SK-N-MC (cell line): ENCODE data around the gene STAG3.
"Not testable (repeated sequence)": the region's sequence is repeated elsewhere in the genome, so short reads cannot be mapped to it uniquely, and the experiment has no call there.

Source experiments
- DNase-seq: peaks from one replicate; pipeline ENCODE4 v3.0.0-alpha.2; 2011; ENCODE audit warnings: low read depth, low spot score
- H3K27ac ChIP-seq: fragments of 200-600 bp; sonication (generic); 2 replicates; pipeline ENCODE4 v1.5.1; 2016; ENCODE audit warnings: mixed run types
- H3K36me3 ChIP-seq: fragments of 200-600 bp; sonication (generic); 2 replicates; pipeline ENCODE4 v1.6.1; 2017; ENCODE audit warnings: antibody characterized with exemption, low read length, mixed read lengths; ENCODE audit not compliant: insufficient read depth
- H3K4me3 ChIP-seq: fragments of 200-600 bp; sonication (generic); 2 replicates; pipeline ENCODE4 v1.5.1; 2016
- H3K9ac ChIP-seq: fragments of 200-600 bp; sonication (generic); 2 replicates; pipeline ENCODE4 v1.8.0; 2017; ENCODE audit warnings: mixed run types, mixed read lengths; ENCODE audit not compliant: insufficient read length
- H3K9me3 ChIP-seq: fragments of 200-600 bp; sonication (generic); 2 replicates; pipeline ENCODE4 v1.6.1; 2017; ENCODE audit warnings: low read depth, mild to moderate bottlenecking, antibody characterized with exemption, low read length, moderate library complexity, mixed read lengths
- EZH2 ChIP-seq: fragments of 200-600 bp; sonication (generic); IDR thresholded peaks from one replicate; pipeline ENCODE4 v1.6.1; 2017; ENCODE audit warnings: antibody characterized with exemption
- FOXP2 ChIP-seq: optimal IDR thresholded peaks from 2 replicates; pipeline ENCODE3; 2011; ENCODE audit warnings: mild to moderate bottlenecking, moderate library complexity; ENCODE audit not compliant: insufficient read depth; ENCODE audit errors: extremely low read length, control extremely low read depth
- POLR2AphosphoS5 ChIP-seq: IDR thresholded peaks from 2 replicates; pipeline ENCODE4 v1.6.1; 2012; ENCODE audit warnings: mild to moderate bottlenecking, low read depth, low read length, borderline replicate concordance

STAG3 gene

DNA sequence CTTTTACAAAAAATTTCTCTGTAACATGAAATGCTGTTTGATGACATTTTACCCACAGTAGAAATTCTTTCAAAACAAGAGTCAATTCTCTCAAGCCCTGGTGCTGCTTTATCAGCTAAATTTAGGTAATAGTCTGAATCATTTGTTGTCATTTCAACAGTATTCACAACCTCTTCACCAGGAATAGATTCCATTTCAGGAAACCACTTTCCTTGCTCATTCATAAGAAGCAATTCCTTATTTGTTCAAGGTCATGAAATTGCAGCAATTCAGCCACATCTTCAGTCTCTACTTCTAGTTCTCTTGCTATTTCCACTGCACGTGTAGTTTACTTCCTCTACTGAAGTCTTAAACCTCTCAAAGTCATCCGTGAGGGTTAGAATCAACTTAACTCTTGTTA lies 14.1 kb downstream of the STAG3 start:
- TF ChIP-seq EZH2 (no peak), FOXP2 (no peak), POLR2AphosphoS5 (no peak)
- Histone ChIP-seq H3K9me3 (no peaks in the 10 kb centered on the region), H3K27ac (no peak overlapping the region), H3K4me3 (no peak overlapping the region), H3K9ac (no peak overlapping the region), H3K36me3 (no peaks in the 10 kb centered on the region)
- DNase-seq = no peak

DNA sequence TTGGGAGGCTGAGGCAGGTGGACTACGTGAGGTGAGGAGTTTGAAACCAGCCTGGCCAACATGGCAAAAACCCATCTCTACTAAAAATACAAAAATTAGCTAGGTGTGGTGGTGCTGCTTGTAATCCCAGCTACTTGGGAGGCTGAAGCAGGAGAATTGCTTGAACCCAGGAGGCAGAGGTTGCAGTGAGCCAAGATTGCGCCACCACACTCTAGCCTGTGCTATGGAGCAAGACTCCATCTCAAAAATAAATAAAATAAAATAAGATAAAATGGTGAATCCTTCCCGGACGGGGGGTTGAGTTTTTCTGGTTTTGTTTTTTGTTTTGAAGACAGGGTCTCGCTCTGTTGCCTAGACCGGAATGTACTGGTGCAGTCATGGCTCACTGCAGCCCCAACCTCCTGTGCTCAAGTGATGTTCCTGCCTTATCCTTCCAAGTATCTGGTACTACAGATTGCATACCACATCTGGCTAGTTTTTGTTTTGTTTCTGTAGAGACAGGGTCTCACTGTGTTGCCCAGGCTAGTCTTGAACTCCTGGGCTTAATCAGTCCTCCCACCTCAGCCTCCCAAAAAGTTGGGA lies 14.7 kb downstream of the STAG3 start:
- not testable (repeated sequence) for H3K36me3 ChIP-seq, H3K4me3 ChIP-seq, H3K9ac ChIP-seq, DNase-seq, H3K9me3 ChIP-seq, H3K27ac ChIP-seq

DNA sequence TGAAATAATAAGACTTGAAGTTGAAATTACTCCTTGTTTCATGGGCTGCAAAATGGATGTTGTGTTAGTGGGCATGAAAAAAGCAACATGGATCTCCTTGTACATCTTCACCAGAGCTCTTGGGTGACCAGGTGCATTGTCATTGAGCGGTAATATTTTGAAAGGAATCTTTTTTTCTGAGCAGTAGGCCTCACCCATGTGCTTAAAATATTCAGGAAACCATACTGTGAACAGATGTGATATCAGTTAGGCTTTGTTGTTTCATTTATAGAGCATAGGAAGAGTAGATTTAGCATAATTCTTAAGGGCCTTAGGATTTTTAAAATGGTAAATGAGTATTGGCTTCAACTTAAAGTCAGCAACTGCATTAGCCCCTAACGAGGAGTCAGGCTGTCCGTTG lies 15.3 kb downstream of the STAG3 start:
- H3K4me3 ChIP-seq = no peak overlapping the region
- no peak for TF ChIP-seq EZH2
- no peak for TF ChIP-seq POLR2AphosphoS5
- no peak for TF ChIP-seq FOXP2
- DNase-seq = no peak
- H3K27ac ChIP-seq = peak overlapping the region; percentile 67
- H3K9me3 ChIP-seq = no peaks in the 10 kb centered on the region
- no peaks in the 10 kb centered on the region for H3K36me3 ChIP-seq
- no peak overlapping the region for H3K9ac ChIP-seq

DNA sequence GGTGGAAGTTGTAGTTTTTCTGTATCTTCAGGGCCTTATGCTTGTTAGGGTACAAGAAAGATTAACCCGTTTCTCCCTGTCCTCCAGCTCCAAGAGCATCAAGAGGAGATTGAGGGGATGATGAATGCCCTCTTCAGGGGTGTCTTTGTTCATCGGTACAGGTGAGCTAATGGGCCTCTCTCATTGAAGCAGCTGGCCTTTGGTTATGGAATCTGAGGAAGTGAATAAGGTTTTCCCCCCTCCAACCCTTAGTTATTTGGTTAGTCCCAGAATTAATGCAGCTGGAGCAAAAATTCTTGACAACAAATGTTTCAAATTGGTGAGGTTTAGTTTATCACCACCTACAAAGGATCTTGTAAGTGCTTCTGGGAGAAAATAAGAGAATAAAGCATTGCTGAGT lies 17.5 kb downstream of the STAG3 start:
- no peaks in the 10 kb centered on the region for H3K9me3 ChIP-seq
- no peak for TF ChIP-seq EZH2
- no peak for TF ChIP-seq FOXP2
- no peak for TF ChIP-seq POLR2AphosphoS5
- no peak overlapping the region for H3K27ac ChIP-seq
- H3K4me3 ChIP-seq = no peak overlapping the region
- H3K9ac ChIP-seq = no peak overlapping the region
- no peak for DNase-seq
- H3K36me3 ChIP-seq = no peaks in the 10 kb centered on the region

DNA sequence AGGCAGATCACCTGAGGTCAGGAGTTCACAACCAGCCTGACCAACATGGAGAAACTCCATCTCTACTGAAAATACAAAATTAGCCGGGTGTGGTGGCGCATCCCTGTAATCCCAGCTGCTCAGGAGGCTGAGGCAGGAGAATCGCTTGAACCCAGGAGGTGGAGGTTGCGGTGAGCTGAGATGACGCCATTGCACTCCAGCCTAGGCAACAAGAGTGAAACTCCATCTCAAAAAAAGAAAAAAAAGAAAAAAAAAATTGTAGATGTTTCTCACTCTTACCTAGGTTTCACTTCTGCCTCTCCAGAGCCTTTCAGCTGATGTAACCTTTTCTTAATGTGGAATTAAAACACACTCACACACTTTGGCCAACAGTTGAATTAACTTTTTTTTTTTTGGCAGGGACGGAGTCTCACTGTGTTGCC lies 18.2 kb downstream of the STAG3 start:
- H3K27ac ChIP-seq = not testable (repeated sequence)

DNA sequence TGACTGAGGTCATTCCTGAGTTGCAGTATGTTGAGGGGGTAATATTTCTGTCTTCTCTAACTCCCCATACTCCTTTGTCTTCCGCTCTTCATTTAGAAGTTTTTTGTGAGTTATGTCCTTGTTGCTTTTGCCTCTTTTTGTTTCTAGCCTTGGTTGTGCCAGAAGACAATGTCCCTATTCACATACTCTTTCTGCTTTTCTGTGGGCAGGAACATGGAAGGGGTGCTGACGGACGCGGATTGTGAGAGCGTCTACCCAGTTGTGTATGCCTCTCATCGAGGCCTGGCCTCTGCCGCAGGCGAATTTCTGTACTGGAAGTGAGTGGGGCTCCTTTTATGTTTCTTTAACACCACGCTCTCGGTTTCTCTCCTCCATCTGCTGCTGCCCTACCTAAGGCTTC lies 20.5 kb downstream of the STAG3 start:
- no peak overlapping the region for H3K9ac ChIP-seq
- no peak for DNase-seq
- H3K36me3 ChIP-seq = no peaks in the 10 kb centered on the region
- no peak overlapping the region for H3K27ac ChIP-seq
- H3K9me3 ChIP-seq = no peaks in the 10 kb centered on the region
- no peak overlapping the region for H3K4me3 ChIP-seq
- TF ChIP-seq POLR2AphosphoS5 (no peak), FOXP2 (no peak), EZH2 (no peak)

More for the DNA sequence above, 18.2 kb downstream of the STAG3 start:
- not testable (repeated sequence) for DNase-seq, H3K9me3 ChIP-seq, H3K9ac ChIP-seq, H3K36me3 ChIP-seq, H3K4me3 ChIP-seq

DNA sequence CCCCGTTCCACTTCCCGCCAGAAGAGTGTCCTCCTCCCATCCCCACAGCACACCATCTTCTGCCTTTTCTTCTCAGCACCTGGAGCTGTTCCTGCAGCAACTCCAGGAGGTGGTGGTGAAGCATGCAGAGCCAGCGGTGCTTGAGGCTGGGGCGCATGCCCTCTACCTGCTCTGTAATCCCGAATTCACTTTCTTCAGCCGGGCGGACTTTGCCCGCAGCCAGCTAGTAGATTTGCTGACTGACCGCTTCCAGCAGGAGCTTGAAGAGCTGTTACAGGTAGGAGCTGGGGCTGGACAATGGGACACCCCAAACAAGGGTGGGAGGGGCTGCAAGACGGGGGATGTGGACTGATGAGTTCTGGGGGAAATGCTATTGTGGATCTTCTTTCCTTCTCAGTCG lies 23.0 kb downstream of the STAG3 start:
- Histone ChIP-seq H3K4me3 (no peak overlapping the region), H3K36me3 (no peaks in the 10 kb centered on the region), H3K9ac (no peak overlapping the region), H3K9me3 (no peaks in the 10 kb centered on the region), H3K27ac (no peak overlapping the region)
- DNase-seq = no peak
- no peak for TF ChIP-seq EZH2
- TF ChIP-seq FOXP2 = no peak
- no peak for TF ChIP-seq POLR2AphosphoS5

DNA sequence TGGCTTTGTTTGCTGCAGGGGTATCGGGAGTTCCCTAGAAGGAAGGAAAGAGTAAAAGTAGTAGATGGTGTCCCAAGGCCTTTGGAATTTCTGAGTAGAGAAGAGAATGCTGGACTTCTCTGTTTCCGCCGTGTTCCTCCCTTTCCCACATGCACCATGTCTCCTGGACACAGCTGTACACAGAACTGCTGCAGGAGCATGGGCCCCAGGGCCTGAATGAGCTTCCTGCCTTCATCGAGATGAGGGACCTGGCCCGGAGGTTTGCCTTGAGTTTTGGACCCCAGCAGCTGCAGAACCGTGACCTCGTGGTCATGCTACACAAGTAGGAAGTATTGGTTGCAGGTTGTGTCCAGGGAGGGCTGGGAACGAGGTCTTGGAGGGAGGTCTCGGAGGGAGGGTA lies 26.7 kb downstream of the STAG3 start:
- H3K27ac ChIP-seq = no peak overlapping the region
- no peak for DNase-seq
- TF ChIP-seq POLR2AphosphoS5 = no peak
- no peak for TF ChIP-seq FOXP2
- no peak for TF ChIP-seq EZH2
- H3K36me3 ChIP-seq = no peaks in the 10 kb centered on the region
- no peak overlapping the region for H3K4me3 ChIP-seq
- H3K9ac ChIP-seq = no peak overlapping the region
- no peaks in the 10 kb centered on the region for H3K9me3 ChIP-seq

DNA sequence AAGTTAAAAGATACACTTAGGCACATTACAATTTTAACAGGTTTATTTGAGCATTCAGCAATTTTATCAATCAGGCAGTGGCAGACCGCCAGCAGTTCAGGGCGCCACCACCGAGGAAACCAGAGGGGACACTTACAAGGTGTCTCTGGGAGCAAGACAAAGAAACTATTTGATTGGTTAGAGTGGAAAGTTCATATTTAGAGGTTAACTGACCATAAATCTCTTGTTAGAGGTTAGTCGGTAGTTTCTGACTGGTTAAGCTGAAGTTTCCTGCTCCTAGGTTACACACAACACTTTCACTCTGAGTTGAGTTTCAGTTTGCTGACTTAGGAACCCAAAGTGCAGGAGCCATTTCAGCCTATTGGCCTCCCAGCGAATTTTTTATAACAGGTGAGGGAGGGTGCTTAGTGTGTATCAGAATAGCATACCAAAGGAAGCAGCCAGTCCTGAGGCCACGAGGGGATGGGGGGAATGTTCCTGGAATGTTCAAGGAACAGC lies 31.2 kb downstream of the STAG3 start:
- Histone ChIP-seq H3K36me3 (no peaks in the 10 kb centered on the region), H3K4me3 (no peak overlapping the region; the same call in 1 of the 2 replicates), H3K9ac (peak overlapping the region; percentile 26), H3K27ac (0 out of 2 replicates have a peak overlapping the region, but pooled peaks have one; percentile 19), H3K9me3 (no peaks in the 10 kb centered on the region)
- no peak for DNase-seq
- TF ChIP-seq EZH2 (no peak), FOXP2 (no peak), POLR2AphosphoS5 (no peak)

DNA sequence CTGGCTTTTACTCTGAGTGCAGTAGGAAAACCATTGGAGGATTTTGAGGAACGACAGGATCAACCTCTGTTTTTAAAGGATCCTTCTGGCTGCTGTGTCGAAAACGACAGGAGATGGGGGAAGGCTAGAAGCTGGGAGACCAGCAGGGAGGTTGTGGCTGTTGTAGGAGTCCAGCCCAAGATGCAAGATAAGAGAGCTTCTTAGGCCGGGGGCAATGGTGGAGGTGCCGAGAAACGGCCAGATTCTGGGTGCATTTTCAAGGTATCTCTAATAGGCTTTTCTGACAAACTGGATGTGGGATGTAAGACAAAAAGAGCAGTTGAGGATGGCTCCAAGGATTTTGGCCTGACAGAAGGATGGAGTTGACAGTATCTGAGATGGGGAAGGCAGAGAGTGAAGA lies 31.8 kb downstream of the STAG3 start:
- TF ChIP-seq EZH2 (no peak), POLR2AphosphoS5 (no peak), FOXP2 (no peak)
- Histone ChIP-seq H3K27ac (no peak overlapping the region), H3K4me3 (no peak overlapping the region), H3K36me3 (no peaks in the 10 kb centered on the region), H3K9me3 (no peaks in the 10 kb centered on the region), H3K9ac (no peak overlapping the region)
- DNase-seq = no peak
